NCI-H460 (cell line): ENCODE measurements around the gene C16orf86. TPM values are rescaled to one million over a fixed set of nuclear protein-coding genes. Genes with fewer than 3 reads are reported as not detected.
A peak's percentile ranks its signal among the peaks of the same experiment; 100 is the strongest.

Source experiments
- DNase-seq: peaks from one replicate; pipeline ENCODE4 v3.0.0-alpha.2; 2016; ENCODE audit warnings: low read depth; ENCODE audit errors: extremely low read depth
- total RNA-seq: library from RNA; depleted of rRNA; stranded (reverse); fragments of >200 nt; shearing (Covaris generic); gene quantifications from 2 replicates; pipeline ENCODE4 v1.2.3, GENCODE V29; 2014

Gene C16orf86
- total RNA-seq, 1 experiment from 2014 or later = 0.27 TPM

GRCh38 chr16:67653128-67653788, 13.4 kb upstream of the C16orf86 start:
- no peak for DNase-seq

GRCh38 chr16:67653789-67654402, 12.7 kb upstream of the C16orf86 start:
- DNase-seq = no peak

GRCh38 chr16:67654403-67654911, 12.2 kb upstream of the C16orf86 start:
- no peak for DNase-seq

GRCh38 chr16:67655363-67655762, 11.3 kb upstream of the C16orf86 start:
- DNase-seq = no peak

GRCh38 chr16:67656344-67657016, 10.1 kb upstream of the C16orf86 start:
- no peak for DNase-seq

- DNase-seq = no peak
Observed at GRCh38 chr16:67657017-67657608, 9.5 kb upstream of the C16orf86 start.

- DNase-seq = no peak
Observed at GRCh38 chr16:67657751-67658518, 8.7 kb upstream of the C16orf86 start.

GRCh38 chr16:67658849-67659674, 7.6 kb upstream of the C16orf86 start:
- no peak for DNase-seq

GRCh38 chr16:67659675-67660563, 6.7 kb upstream of the C16orf86 start, which contains the start of gene ACD:
ACD (minus strand) TSS chr16:67660260; CDS start chr16:67660220, 40 bp downstream.
- DNase-seq = peak; percentile 94

GRCh38 chr16:67660564-67661028, 6.0 kb upstream of the C16orf86 start, which contains the start of gene PARD6A:
PARD6A (plus strand) TSS chr16:67660960; CDS start chr16:67661039, 79 bp downstream.
- peak; percentile 96 for DNase-seq

- no peak for DNase-seq
Observed at GRCh38 chr16:67661101-67661761, 5.4 kb upstream of the C16orf86 start.

- no peak for DNase-seq
Observed at GRCh38 chr16:67661886-67662652, 4.5 kb upstream of the C16orf86 start.

GRCh38 chr16:67662653-67663010, 4.0 kb upstream of the C16orf86 start:
- DNase-seq = no peak

GRCh38 chr16:67663151-67663876, 3.3 kb upstream of the C16orf86 start:
- DNase-seq = no peak

GRCh38 chr16:67663877-67664222, 2.8 kb upstream of the C16orf86 start:
- DNase-seq = no peak

- no peak for DNase-seq
Observed at GRCh38 chr16:67664258-67664657, 2.4 kb upstream of the C16orf86 start.

- no peak for DNase-seq
Observed at GRCh38 chr16:67664871-67665270, 1.7 kb upstream of the C16orf86 start.
